T-helper 2 cell treated with Interferon-gamma antibody and Interleukin-4, amounts not matched to agents 5 μg/mL and 100 μg/mL, for 36 hours (primary cell): ENCODE results near the gene CEP95.

Experiments used
- DNase-seq: peaks from one replicate; pipeline ENCODE4 v3.0.0; 2021; ENCODE audit warnings: low spot score
- H3K27ac Mint-ChIP-seq: one replicate; pipeline ENCODE4 v1.8.0; 2021; ENCODE audit warnings: mild to moderate bottlenecking, mixed read lengths
- H3K27me3 Mint-ChIP-seq: one replicate; pipeline ENCODE4 v1.8.0; 2021; ENCODE audit warnings: low read depth, mixed read lengths
- H3K36me3 Mint-ChIP-seq: one replicate; pipeline ENCODE4 v1.8.0; 2021; ENCODE audit warnings: low read depth, mixed read lengths
- H3K4me1 Mint-ChIP-seq: one replicate; pipeline ENCODE4 v1.8.0; 2021; ENCODE audit warnings: low read depth, mixed read lengths
- H3K4me3 Mint-ChIP-seq: one replicate; pipeline ENCODE4 v1.8.0; 2022; ENCODE audit warnings: mild to moderate bottlenecking, moderate library complexity, mixed read lengths
- H3K9me3 Mint-ChIP-seq: one replicate; pipeline ENCODE4 v1.8.0; 2021; ENCODE audit warnings: mixed read lengths

Gene CEP95

DNA sequence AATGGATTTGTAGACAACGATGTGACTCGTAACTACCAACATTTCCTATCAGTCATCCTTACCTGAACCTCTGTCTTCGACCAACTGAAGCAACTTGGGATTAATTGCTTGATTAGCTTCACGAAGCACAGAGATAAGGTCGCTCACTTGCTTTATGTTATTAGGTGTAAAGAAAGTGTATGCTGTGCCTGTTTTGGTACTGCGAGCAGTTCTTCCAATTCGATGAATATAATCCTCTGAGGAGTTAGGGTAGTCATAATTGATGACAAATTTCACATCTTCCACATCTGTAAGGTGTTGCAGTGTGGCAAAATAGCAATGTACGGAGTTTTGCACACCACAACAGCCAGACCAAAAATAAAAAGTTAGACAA lies 6.3 kb upstream of the CEP95 start:
- H3K27ac Mint-ChIP-seq: no peak overlapping the region
- peaks cover 71% of the 10 kb centered on the region for H3K4me1 Mint-ChIP-seq
- H3K27me3 Mint-ChIP-seq: no peaks in the 10 kb centered on the region
- no peaks in the 10 kb centered on the region for H3K9me3 Mint-ChIP-seq
- H3K4me3 Mint-ChIP-seq: no peak overlapping the region
- no peak for DNase-seq
- H3K36me3 Mint-ChIP-seq: peaks cover 84% of the 10 kb centered on the region

DNA sequence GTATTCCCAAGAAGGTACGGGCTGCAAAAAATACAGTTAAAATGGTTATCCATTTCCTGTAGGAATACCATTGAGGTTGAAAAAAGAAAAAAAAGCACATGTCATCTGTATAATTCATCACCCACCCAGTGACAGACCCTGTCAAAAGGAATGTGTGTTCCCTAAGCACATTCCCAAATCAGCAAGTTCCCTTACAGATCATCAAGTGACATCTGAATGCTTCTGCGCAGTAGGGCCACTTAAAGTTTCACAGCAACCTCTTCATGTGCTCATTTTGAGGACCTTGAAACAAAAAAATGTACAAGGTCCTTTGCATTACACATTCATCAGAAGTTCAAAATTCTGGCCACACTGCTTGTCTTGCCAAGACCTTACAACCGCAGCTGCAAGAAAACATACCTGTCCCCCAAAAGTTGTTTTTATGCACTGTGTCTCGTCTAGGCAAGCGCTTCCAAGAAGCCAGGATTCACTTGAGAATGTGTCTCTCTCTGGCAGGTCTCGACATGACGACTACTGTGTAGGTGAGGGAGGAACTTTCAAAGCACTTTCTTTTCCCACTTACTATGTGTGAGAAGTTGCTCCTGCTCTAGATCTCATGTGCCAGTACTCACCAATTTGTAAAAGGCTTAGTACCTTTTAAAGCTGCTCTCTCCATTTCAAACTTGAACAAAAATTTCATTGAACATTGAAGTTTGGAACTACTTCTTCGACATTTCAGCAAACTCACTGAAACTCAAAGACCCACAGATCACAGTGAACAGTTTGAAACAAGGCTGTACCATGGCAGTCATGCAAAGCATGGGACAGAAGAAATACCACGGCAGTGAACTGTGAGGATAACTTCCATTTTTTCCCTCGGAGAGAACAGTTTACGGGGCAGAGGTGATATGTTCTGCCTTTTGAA lies 5.7 kb upstream of the CEP95 start:
- DNase-seq: no peak
- peaks cover 89% of the 10 kb centered on the region for H3K36me3 Mint-ChIP-seq
- H3K27me3 Mint-ChIP-seq: peaks cover 2% of the 10 kb centered on the region
- no peaks in the 10 kb centered on the region for H3K9me3 Mint-ChIP-seq
- H3K4me1 Mint-ChIP-seq: peaks cover 67% of the 10 kb centered on the region
- no peak overlapping the region for H3K27ac Mint-ChIP-seq
- no peak overlapping the region for H3K4me3 Mint-ChIP-seq

DNA sequence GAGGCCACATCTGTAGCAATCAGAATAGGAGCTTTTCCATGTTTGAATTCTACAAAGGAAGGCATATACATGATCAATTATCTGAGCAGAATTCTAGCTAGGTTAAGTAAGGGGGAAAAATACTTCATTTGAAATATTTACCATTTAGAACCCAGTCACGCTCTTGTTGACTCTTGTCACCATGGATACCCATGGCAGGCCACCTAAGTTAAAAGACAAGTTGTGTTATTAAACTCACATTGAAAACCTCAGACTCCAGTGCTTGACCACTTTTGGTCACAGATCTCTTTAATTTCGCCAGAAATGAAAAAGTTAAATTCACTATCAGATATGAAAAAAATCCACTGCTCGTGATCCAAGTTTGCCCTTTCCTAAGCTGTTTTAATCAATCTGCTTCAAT lies 4.8 kb upstream of the CEP95 start:
- DNase-seq: no peak
- Mint-ChIP-seq H3K4me1 (peaks cover 66% of the 10 kb centered on the region), H3K4me3 (no peak overlapping the region), H3K9me3 (no peaks in the 10 kb centered on the region), H3K36me3 (peaks cover 85% of the 10 kb centered on the region), H3K27ac (peak overlapping the region; percentile 47), H3K27me3 (peaks cover 8% of the 10 kb centered on the region)

DNA sequence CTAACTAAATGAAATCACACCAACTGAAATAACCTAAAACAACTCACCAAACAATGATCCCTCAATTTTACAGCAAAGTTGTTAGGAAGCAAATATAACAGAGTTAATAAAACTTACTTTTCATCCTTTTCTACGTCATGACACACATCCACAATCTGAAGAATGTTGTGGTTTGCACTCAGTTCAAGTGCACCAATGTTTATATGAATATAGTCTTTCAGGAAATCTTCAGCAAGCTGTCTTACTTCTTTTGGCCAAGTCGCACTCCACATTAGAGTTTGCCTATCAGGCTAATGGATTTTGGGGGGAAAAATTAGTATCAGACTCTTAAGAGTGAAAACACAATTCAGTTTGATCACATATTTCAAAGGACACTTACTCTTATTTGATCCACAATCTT lies 4.0 kb upstream of the CEP95 start:
- Mint-ChIP-seq H3K27ac (no peak overlapping the region), H3K36me3 (peaks cover 83% of the 10 kb centered on the region), H3K27me3 (peaks cover 8% of the 10 kb centered on the region), H3K4me1 (peaks cover 63% of the 10 kb centered on the region), H3K9me3 (no peaks in the 10 kb centered on the region), H3K4me3 (peak overlapping the region; percentile 1)
- no peak for DNase-seq

GRCh38 chr17:64503341-64503740 lies 3.4 kb upstream of the CEP95 start:
- Mint-ChIP-seq H3K27ac (no peak overlapping the region), H3K9me3 (no peaks in the 10 kb centered on the region), H3K4me1 (peaks cover 61% of the 10 kb centered on the region), H3K4me3 (no peak overlapping the region), H3K36me3 (peaks cover 80% of the 10 kb centered on the region), H3K27me3 (peaks cover 8% of the 10 kb centered on the region)
- no peak for DNase-seq

DNA sequence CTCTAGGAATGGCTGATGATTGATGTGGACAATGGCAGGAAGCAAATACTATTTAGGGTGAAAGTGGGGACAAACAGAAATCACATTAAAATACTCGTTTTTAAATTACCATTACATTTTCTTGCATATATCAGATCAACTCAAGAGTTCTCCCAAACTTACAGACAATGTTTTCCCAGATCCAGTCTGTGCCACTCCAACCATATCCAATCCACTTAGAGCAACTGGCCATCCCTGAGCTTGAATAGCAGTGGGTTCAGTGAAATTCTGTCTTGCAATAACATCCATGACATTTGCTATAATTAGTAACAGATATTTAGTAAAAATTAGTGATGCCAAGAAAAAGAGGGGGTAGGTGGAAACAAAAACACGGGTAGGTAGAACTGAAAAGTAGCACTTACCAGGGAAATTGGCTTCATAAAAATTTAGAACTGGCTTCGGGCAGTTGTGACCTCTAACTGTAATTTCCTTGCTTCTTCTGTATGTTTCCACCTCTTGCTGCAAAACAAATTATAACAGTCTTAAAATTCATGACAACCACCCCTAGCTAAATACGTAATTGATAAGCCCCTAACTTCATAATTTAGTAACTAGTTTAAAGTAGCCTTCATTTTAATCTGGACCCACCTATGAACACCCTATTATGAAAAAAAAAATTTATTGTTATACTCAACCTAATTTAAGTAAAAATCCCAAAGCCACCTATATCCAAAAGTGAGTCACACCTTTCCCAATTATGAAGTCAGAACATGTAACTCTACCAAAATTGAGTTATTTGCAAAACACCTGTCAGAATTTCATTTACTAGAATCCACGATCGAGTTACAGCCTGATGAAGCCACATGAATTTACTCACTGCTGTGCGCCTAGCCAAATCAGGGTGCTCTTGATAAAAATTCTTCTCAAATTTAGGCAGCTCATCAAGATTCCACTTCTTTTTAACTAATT lies 2.7 kb upstream of the CEP95 start:
- peaks cover 59% of the 10 kb centered on the region for H3K4me1 Mint-ChIP-seq

GRCh38 chr17:64504769-64505339 lies 1.9 kb upstream of the CEP95 start:
- no peak for DNase-seq
- no peaks in the 10 kb centered on the region for H3K9me3 Mint-ChIP-seq
- peaks cover 73% of the 10 kb centered on the region for H3K36me3 Mint-ChIP-seq
- peaks cover 8% of the 10 kb centered on the region for H3K27me3 Mint-ChIP-seq
- H3K27ac Mint-ChIP-seq: peak overlapping the region; percentile 99
- peaks cover 55% of the 10 kb centered on the region for H3K4me1 Mint-ChIP-seq
- peak overlapping the region; percentile 96 for H3K4me3 Mint-ChIP-seq

More for the DNA sequence above, 2.7 kb upstream of the CEP95 start:
- peak overlapping the region; percentile 99 for H3K27ac Mint-ChIP-seq
- peaks cover 78% of the 10 kb centered on the region for H3K36me3 Mint-ChIP-seq
- H3K9me3 Mint-ChIP-seq: no peaks in the 10 kb centered on the region
- no peak for DNase-seq
- H3K27me3 Mint-ChIP-seq: peaks cover 8% of the 10 kb centered on the region
- H3K4me3 Mint-ChIP-seq: peak overlapping the region; percentile 96

DNA sequence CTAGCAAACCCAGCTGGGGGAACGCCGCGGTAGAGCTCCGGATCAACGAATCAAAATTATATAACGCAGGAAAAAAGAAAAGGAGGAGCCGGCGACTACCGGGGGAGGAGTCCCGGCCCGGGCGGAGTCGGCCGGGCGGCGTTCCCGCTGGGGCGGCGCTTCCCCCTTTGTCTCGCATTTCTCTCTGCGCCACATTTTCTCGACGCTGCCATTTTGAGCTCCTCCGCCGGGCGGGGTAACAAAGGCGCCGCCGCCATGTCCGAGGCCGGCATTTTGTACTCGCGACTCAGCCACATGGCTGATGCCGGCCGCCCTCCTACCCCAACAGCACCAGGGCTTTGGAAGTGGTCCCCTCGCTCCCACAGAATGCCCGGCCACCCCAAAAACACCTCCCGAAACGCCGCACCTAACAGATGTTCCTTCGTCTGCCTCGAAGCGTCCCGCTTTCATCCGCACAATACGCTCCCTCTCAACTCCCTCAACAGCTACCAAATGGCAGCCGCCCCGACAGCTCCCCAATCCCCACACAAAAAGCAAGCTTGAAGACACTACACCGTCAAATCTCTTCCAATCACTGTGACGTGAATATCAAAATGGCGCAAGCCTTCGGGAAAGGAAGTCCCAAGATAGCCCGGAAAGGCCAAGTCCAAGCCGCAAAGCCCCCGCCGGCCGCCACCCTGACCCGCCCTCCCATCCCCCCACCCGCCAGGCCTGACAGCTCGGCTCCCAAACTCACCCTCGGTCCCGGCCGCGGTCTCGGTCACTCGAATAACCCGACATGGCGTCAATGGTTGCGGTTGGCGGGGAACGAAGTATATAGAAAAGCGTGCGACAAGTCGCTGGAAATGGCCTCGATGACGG lies 1.2 kb upstream of the CEP95 start:
- peak; percentile 79 for DNase-seq
- Mint-ChIP-seq H3K27me3 (peaks cover 8% of the 10 kb centered on the region), H3K4me3 (peak overlapping the region; percentile 96), H3K27ac (peak overlapping the region; percentile 99), H3K9me3 (no peaks in the 10 kb centered on the region), H3K36me3 (peaks cover 70% of the 10 kb centered on the region), H3K4me1 (peaks cover 49% of the 10 kb centered on the region)

GRCh38 chr17:64506201-64506575 lies 589 bp upstream of the CEP95 start, which contains the start of gene DDX5:
TSS of gene DDX5 (minus strand) at chr17:64506289. CDS start at chr17:64506119, 170 bp downstream.
- peaks cover 44% of the 10 kb centered on the region for H3K4me1 Mint-ChIP-seq
- peaks cover 8% of the 10 kb centered on the region for H3K27me3 Mint-ChIP-seq
- DNase-seq: peak; percentile 97
- no peaks in the 10 kb centered on the region for H3K9me3 Mint-ChIP-seq
- peak within 1 kb of the TSS; percentile 96 for H3K4me3 Mint-ChIP-seq
- peak within 1 kb of the TSS; percentile 99 for H3K27ac Mint-ChIP-seq
- peaks cover 70% of the 10 kb centered on the region for H3K36me3 Mint-ChIP-seq

DNA sequence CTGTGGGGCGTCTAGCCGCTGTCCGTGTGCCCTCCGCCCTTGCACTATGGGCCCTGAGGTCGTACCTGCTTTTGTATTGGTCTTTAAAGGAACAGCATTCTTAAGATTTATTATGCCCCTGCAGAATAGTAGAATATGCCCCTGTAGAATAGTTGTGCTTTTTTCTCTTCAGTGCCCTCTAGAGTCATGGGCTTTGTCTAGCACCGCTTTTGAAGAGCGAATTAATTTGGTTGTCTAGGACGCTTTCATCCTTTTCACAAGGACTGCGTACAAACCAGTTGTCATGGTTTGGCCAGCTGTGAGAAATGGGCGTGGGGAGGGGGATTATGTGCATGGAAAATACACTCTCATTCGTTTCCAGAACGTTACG lies 621 bp downstream of the CEP95 start:
- DNase-seq: peak; percentile 44
- no peaks in the 10 kb centered on the region for H3K9me3 Mint-ChIP-seq
- peak overlapping the region; percentile 96 for H3K4me3 Mint-ChIP-seq
- H3K4me1 Mint-ChIP-seq: peaks cover 38% of the 10 kb centered on the region
- H3K27ac Mint-ChIP-seq: peak overlapping the region; percentile 99
- H3K27me3 Mint-ChIP-seq: peaks cover 8% of the 10 kb centered on the region
- peaks cover 67% of the 10 kb centered on the region for H3K36me3 Mint-ChIP-seq

DNA sequence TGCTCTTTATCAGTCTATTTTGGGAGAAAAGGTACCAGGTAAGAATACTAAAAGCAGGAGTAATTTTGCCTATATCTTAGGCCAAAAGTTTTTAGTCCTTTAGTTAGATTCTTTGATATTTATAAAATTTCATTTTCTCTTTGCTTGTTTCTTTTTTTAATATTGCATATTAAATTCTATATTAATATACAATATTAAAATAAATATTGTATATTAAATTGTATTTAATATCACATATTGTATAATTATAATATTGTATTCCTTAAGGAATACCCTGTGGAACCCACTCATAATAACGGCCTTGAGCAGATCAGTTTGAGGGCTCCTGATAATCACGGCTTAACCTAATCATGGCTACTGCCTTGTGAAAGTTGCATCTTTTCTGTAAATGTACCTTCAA lies 1.9 kb downstream of the CEP95 start:
- no peak for DNase-seq
- Mint-ChIP-seq H3K4me3 (peak overlapping the region; percentile 96), H3K27me3 (peaks cover 8% of the 10 kb centered on the region), H3K27ac (no peak overlapping the region), H3K4me1 (peaks cover 30% of the 10 kb centered on the region), H3K36me3 (peaks cover 61% of the 10 kb centered on the region), H3K9me3 (no peaks in the 10 kb centered on the region)

DNA sequence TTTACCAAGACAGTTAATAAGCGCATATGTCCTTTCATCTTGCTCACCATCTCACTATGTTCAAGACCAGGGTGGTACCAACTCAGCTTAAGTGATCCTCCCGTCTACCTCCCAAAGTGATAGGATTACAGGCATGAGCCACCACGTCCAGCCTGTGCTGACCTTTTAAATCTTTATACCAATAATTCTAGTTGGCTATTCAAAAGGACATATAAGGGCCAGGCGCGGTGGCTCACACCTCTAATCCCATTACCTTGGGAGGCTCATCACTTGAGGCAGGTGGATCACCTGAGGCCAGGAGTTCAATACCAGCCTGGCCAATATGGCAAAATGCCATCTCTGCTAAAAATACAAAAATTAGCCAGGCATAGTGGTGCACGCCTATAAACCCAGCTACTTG lies 2.4 kb downstream of the CEP95 start:
- Mint-ChIP-seq H3K27me3 (peaks cover 8% of the 10 kb centered on the region), H3K9me3 (no peaks in the 10 kb centered on the region), H3K4me3 (peak overlapping the region; percentile 48), H3K27ac (no peak overlapping the region), H3K4me1 (peaks cover 26% of the 10 kb centered on the region), H3K36me3 (peaks cover 59% of the 10 kb centered on the region)
- no peak for DNase-seq

- H3K4me3 Mint-ChIP-seq: no peak overlapping the region
- H3K4me1 Mint-ChIP-seq: peaks cover 6% of the 10 kb centered on the region
- no peaks in the 10 kb centered on the region for H3K27me3 Mint-ChIP-seq
- no peaks in the 10 kb centered on the region for H3K9me3 Mint-ChIP-seq
- peaks cover 61% of the 10 kb centered on the region for H3K36me3 Mint-ChIP-seq
- H3K27ac Mint-ChIP-seq: no peak overlapping the region
- DNase-seq: no peak
These were observed 8.6 kb downstream of the CEP95 start for GRCh38 chr17:64515419-64515818.
